Measurements from ENCODE around the gene SLIT1.
"Not testable (repeated sequence)": the region's sequence is repeated elsewhere in the genome, so short reads cannot be mapped to it uniquely, and the experiment has no call there.

SLIT1 gene

DNA sequence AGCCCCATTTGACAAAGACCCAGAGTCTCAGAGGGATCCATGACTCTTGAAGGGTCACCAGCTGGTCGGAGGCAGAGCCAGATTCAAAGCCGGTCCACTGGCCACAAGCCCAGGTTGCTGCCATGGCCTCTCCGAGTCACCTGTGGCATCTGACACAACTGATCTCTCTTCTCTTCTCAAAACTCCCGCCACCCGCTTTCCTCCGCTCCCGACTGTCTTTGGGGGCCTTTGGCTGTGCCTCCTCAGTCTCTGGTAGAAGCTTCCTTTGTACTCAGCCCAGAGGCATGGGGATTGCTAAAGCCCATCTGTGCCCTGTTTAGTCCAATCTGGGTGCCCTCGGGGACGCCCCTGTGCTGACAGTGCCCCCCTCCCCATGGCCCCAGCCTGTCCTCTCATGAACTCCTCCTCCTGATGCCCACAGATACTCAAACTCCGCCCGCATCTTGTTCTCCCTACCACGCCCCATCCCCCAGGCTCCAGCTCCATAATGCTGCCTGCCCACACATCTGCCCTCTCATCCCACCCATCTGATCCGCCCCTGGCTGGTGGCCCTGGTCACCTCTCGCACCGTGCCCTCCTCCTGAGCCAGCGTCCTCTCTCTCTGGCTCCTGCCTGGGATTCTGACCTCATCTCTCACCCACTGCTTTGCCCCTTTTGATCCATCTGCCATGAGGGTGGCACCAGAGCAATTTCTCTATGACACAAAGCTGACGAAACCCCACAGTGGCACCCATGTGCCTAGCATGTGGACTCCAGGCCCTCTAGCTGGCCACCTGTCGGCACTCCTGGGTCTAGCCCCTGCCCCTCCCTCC, 150.6 kb downstream of the SLIT1 start:
- H3K27ac ChIP-seq, result no peak overlapping the region
- DNase-seq (ENCODE audit: low read depth, low spot score), result no peak

GRCh38 chr10:97034301-97034700, 151.5 kb downstream of the SLIT1 start:
- H3K27ac ChIP-seq, result no peak overlapping the region
- DNase-seq (ENCODE audit: low read depth, low spot score), result no peak

- not testable (repeated sequence) for H3K27ac ChIP-seq; DNase-seq (ENCODE audit: low read depth, low spot score)
Measured at GRCh38 chr10:97033841-97034240, 151.9 kb downstream of the SLIT1 start.

- H3K27ac ChIP-seq, result no peak overlapping the region
- no peak for DNase-seq (ENCODE audit: low read depth, low spot score)
Measured at GRCh38 chr10:97032624-97033023, 153.1 kb downstream of the SLIT1 start.

DNA sequence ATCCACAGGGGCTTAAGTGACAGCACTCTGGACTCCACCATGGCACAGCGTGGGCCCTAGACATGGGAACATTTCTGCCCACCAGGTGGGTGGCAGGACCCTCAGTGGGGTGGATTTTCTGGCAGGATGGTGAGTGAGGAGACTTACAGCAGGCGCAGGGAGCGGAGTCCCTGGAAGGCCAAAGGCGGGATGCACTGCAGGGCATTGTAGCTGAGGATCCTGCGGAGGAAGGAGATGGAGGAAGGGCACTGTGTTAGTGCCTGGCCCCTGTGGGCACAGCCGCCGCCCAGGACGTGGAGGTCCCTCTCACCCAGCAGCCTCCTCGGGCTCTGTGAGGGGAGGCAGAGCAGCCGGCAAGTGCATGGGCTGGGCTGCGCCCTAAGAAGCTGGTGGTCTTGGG, 154.3 kb downstream of the SLIT1 start:
- DNase-seq (ENCODE audit: low read depth, low spot score), result no peak
- H3K27ac ChIP-seq, result no peak overlapping the region

DNA sequence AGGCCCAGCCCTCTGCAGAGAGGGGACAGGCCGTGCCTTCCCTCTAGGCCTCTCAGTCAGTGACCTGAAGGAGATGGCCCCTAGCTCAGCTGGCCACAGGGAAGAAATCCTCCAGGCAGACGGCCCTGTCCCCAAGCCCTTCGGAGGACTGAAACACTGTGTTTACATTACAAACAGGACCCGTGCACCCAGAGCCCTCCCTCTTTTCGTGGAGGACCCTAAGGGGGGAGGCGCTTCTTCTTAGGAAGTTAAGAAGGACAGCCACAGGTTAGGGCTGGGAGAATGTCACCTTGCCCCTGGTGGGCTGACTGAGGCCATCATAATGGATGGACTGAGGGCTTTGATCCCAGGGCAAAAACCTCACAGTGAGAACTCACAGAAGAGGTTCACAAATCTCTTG, 154.9 kb downstream of the SLIT1 start:
- no peak overlapping the region for H3K27ac ChIP-seq
- no peak for DNase-seq (ENCODE audit: low read depth, low spot score)

- H3K27ac ChIP-seq, result no peak overlapping the region
- no peak for DNase-seq (ENCODE audit: low read depth, low spot score)
Measured at GRCh38 chr10:97029271-97029670, 156.5 kb downstream of the SLIT1 start.

DNA sequence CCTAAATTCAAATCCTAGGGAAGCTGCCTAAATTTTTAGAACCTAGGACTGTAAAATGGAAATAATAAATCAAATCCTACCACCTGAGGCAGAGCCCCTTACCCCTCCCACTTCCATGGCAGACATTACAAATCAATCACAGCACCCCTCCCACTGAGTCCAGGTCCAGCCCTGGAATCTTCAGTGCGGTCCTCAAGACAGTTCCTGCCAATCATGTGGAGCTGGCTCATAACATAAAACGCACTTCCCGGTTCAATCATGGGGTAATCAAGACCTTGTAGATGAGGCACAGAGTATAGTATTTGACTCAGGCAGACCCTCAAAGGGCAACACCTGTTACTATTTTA, 157.0 kb downstream of the SLIT1 start:
- no peak overlapping the region for H3K27ac ChIP-seq
- no peak for DNase-seq (ENCODE audit: low read depth, low spot score)

- H3K27ac ChIP-seq, result no peak overlapping the region
- no peak for DNase-seq (ENCODE audit: low read depth, low spot score)
Measured at GRCh38 chr10:97028126-97028831, 157.5 kb downstream of the SLIT1 start.

GRCh38 chr10:97025613-97026242, 160.0 kb downstream of the SLIT1 start:
- DNase-seq (ENCODE audit: low read depth, low spot score), result no peak
- no peak overlapping the region for H3K27ac ChIP-seq

- peak; percentile 43 for DNase-seq (ENCODE audit: low read depth, low spot score)
- no peak overlapping the region for H3K27ac ChIP-seq
Measured at GRCh38 chr10:97024168-97025073, 161.3 kb downstream of the SLIT1 start.

DNA sequence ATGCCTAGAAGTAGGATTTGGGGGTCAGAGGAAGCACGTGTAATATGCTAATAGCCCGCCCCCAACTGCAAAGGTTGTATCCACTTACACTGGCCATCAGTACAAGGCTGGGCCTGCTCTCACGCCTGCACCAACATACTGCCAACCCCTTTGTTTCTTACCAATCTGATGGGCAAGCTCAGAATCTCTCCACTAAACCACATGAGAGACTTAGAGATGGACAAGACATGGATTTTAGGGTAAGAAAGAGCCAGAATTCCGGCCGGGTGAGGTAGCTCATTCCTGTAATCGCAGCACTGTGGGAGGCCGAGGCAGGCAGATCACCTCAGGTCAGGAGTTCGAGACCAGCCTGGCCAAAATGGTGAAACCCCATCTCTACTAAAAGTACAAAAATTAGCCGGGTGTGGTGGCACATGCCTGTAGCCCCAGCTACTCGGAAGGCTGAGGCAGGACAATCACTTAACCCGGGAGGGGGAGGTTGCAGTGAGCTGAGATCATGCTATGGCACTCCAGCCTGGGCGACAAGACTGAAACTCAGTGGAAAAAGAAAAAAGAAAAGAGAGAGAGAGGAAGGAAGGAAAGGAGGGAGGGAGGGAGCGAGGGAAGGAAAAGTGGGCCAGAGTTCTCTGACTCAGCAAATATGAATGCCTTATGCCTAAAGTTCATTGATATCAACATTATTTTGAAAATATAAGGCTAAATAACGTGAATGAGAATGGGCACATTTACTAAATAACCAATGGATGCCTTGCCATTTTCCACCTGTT, 162.2 kb downstream of the SLIT1 start:
- H3K27ac ChIP-seq, result no peak overlapping the region
- no peak for DNase-seq (ENCODE audit: low read depth, low spot score)

DNA sequence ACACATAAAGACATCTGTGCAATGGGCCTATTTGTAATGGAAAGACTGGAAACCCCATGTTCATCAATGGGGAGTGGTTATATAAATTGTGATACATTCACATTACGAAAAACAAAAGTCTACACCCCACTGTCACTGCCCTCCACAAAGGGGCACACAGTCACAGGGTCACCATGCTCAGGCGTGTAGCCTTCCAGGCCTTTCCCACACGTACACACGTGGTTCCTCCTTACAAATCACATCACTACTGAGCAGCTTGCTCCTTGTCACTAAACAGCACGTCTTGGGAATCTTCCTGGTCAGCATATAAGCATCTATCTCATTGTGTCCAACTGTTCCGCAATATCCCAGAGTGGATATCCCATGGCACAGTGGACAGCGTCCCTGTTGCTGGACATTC, 163.1 kb downstream of the SLIT1 start:
- no peak overlapping the region for H3K27ac ChIP-seq
- no peak for DNase-seq (ENCODE audit: low read depth, low spot score)

DNA sequence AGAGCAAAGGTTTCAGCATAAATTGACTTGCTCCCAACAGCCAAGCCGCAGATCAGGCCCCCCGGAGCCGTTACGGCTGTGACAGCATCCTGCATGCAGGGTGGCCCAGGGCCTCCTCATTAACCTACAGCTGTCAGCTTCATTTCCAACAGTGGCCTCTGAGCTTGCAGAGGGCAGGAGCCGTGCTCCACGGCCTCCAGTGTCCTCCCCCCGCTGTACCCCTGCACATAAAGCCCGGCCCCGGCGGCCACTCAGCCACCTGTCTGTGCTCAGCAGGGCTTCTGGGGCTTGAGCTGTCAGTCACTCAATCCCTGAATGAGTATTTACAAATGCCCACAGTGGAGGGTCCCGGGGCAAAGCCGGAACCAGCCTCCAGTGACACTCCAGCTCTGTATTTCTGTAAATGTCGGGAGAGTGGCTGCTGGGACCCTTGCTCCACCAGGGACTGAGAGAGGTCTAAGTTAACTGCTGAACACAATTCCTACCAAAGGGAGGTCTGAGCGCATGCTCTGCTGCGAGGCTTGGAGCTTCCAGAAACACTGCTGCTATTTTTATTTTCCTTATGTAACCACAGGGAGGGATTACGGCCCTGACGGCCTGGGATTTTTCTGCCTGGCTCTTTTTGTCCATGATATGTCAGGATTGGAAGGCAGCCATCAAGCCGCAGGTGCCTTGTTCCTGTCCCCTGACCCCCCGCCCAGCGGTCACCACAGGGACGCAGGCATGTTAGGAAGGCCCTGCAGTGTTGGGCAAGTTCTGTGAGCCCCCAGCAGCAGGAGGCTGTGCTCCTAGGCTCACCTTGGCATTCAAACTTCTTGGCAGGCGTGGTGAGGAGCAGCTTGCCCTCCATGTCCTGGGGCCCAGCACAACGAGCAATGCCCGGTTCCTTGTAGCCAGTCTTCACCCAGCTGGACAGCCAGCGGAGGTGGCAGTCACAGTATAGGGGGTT, 165.0 kb downstream of the SLIT1 start:
- H3K27ac ChIP-seq, result no peak overlapping the region
- DNase-seq (ENCODE audit: low read depth, low spot score), result no peak

GRCh38 chr10:97019213-97019844, 166.4 kb downstream of the SLIT1 start:
- no peak overlapping the region for H3K27ac ChIP-seq
- DNase-seq (ENCODE audit: low read depth, low spot score), result no peak

DNA sequence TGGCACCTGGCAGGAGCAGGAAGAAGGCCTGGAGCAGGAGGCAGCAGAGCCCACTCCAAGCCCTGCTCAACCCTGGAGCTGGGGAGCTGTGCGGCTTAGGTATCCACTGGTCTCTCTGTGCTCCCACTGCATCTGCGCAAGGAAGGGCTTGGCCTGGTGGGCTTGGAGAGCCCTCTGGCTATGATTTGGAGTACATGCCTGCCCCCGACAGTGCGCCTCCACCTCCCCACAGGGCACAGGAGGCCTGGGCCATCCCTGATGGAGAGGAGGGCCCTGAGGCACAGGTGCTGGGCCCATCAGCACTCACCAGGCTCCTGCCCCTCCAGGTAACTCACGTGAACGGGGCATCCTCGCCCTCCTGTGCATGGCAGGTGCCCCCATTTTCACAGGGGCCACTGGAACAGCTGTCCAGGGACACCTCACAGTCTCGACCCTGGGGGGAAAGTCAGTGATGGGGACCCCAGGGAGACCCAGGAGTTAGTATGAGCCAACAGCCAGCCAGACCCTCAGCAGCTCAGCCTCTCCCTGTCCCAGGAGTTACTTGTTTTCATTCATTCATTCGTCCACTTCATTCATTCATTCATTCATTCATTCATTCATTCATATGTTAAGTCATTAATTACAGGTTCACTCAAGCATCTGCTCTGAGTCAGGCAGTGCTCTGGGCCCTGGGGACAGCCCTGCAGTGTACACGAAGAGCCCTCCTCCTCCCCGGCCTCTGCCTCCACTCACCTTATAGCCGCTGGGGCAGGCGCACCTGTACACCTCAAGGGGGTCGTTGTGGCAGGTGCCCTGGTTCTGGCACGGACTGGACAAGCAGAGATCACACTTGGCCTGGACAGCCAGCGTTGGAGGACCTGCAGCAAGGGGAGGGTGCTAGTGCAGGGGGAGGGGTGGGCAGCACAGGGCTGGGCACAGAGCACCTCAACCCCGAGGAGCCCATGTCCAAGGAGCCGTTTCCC, 167.2 kb downstream of the SLIT1 start:
- no peak overlapping the region for H3K27ac ChIP-seq
- no peak for DNase-seq (ENCODE audit: low read depth, low spot score)

DNA sequence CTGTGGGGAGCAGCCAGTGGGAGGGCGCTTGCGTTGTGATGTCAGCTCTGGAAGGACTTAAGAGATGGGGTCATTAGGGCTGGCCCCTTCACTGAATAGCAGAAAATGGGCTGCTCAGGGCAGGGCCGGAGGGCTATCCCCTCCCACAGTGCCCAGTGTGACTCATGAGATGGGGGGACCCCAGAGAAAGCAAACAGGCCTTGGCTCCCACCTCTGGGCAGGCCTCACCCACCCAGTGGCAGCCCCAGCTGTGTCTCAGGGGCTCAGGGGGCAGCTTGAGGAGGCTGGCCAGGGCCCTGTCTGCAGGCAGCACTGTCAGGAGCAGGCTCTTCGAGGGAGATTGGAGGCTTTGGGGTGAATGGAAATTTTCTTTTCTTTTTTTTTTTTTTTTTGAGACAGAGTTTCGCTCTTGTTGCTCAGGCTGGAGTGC, 168.3 kb downstream of the SLIT1 start:
- no peak overlapping the region for H3K27ac ChIP-seq
- DNase-seq (ENCODE audit: low read depth, low spot score), result no peak
